ENCODE data around the gene PLCB4.

DNA sequence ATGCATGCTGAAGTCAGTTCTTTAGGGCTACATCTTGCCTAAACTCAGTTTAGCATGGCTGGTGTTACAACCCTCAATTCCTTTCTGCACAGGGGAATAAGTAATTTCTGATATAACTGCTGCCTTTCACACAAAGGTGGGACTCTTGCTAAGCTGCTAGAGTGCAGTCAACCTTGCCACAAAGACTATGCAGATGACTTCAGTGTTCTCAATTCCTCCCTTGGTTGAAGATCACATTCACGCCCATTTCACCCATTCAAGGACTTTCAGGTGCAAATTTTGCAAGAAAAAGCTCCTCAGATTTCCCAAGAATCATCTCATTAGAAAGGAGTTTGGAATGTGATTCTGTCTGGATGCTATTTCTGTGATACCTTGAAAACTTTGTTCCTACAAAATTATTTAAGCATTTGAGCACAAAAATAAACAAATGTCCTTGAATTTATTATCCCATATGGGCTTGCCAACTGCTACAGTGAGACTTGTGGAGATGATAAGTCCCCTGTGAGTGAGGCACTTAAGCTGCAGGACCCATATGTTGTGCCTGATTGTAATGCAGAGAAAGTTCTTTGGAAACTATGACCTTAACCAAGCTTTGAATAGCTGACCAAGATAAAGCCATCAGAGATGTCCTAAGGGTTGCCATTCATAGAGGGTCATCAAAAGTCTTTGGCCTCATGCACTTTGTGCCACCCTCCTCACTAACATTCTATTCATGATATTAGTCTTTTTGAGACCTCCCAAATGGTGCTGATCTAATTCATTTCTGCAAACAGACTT, 111.8 kb downstream of the PLCB4 start:
- TF ChIP-seq, protein P1, sequence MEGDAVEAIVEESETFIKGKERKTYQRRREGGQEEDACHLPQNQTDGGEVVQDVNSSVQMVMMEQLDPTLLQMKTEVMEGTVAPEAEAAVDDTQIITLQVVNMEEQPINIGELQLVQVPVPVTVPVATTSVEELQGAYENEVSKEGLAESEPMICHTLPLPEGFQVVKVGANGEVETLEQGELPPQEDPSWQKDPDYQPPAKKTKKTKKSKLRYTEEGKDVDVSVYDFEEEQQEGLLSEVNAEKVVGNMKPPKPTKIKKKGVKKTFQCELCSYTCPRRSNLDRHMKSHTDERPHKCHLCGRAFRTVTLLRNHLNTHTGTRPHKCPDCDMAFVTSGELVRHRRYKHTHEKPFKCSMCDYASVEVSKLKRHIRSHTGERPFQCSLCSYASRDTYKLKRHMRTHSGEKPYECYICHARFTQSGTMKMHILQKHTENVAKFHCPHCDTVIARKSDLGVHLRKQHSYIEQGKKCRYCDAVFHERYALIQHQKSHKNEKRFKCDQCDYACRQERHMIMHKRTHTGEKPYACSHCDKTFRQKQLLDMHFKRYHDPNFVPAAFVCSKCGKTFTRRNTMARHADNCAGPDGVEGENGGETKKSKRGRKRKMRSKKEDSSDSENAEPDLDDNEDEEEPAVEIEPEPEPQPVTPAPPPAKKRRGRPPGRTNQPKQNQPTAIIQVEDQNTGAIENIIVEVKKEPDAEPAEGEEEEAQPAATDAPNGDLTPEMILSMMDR (IDR thresholded peaks at IDR 0.05; ENCODE audit: insufficient read depth, low read length, poor library complexity, severe bottlenecking), result no peak
- TF ChIP-seq EZH2phosphoT487 (conservative IDR thresholded peaks at IDR 0.05; ENCODE audit: low read length), result no peak

All from SU-DHL-6 (cell line).